ENCODE measurements around the gene ACE. TPM values are rescaled to one million over a fixed set of nuclear protein-coding genes. Genes with fewer than 3 reads are reported as not detected.

Gene ACE
- total and polyA plus RNA-seq, 2 experiments from 2014 or later, result 0.82 to 9.1 TPM

DNA sequence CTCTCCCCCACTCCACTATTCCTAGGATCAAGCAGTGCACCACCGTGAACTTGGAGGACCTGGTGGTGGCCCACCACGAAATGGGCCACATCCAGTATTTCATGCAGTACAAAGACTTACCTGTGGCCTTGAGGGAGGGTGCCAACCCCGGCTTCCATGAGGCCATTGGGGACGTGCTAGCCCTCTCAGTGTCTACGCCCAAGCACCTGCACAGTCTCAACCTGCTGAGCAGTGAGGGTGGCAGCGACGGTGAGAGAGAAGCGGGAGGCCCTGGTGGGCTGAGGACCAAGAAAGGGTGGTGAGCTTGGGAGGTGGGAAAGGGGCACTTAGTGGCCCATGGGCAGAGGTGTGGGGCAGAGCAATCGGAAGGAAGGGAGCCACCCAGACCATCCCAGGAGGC, 16.6 kb downstream of the ACE start (continued):
- TF ChIP-seq EZH2 (IDR thresholded peaks at IDR 0.05; ENCODE audit: low read depth, unreplicated experiment) (no peak), EZH2phosphoT487 (IDR thresholded peaks at IDR 0.05; ENCODE audit: unreplicated experiment) (no peak), NANOG (IDR thresholded peaks at IDR 0.05; ENCODE audit: borderline replicate concordance) (no peak)
- TF ChIP-seq, protein P1, sequence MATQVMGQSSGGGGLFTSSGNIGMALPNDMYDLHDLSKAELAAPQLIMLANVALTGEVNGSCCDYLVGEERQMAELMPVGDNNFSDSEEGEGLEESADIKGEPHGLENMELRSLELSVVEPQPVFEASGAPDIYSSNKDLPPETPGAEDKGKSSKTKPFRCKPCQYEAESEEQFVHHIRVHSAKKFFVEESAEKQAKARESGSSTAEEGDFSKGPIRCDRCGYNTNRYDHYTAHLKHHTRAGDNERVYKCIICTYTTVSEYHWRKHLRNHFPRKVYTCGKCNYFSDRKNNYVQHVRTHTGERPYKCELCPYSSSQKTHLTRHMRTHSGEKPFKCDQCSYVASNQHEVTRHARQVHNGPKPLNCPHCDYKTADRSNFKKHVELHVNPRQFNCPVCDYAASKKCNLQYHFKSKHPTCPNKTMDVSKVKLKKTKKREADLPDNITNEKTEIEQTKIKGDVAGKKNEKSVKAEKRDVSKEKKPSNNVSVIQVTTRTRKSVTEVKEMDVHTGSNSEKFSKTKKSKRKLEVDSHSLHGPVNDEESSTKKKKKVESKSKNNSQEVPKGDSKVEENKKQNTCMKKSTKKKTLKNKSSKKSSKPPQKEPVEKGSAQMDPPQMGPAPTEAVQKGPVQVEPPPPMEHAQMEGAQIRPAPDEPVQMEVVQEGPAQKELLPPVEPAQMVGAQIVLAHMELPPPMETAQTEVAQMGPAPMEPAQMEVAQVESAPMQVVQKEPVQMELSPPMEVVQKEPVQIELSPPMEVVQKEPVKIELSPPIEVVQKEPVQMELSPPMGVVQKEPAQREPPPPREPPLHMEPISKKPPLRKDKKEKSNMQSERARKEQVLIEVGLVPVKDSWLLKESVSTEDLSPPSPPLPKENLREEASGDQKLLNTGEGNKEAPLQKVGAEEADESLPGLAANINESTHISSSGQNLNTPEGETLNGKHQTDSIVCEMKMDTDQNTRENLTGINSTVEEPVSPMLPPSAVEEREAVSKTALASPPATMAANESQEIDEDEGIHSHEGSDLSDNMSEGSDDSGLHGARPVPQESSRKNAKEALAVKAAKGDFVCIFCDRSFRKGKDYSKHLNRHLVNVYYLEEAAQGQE (IDR thresholded peaks at IDR 0.05; ENCODE audit: unreplicated experiment), result no peak

DNA sequence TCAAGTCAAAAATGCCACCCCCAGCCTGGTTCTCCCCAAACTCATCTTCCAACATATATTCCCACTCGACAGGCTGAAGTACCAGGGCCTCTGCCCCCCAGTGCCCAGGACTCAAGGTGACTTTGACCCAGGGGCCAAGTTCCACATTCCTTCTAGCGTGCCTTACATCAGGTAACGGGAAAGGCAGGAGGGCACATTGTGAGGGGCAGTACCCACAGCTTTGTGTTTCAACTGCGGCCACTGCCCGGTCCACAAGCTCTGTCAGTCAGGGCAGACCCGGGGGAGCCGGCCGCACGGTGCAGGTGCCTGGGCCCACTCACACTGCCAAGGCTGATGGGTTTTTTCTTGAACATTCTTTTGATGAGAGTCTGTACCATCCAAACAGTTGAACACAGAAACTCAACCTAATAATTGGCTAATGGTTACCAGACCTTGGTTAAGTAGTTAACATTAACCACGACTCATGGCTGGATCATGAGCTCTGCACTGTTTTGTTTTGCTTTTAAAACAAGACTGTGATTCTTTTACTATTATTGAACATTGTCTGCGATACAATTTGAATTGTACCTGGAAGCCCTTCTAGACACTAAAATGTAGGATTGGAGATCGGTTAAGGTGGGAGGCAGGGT, 17.6 kb downstream of the ACE start:
- DNase-seq (ENCODE audit: low spot score) (no peak), ATAC-seq (no peak)
- Mint-ChIP-seq H3K4me1 (peaks cover 14% of the 10 kb centered on the region; the same call in 2 of the 3 replicates), H3K27me3 (ENCODE audit: insufficient read depth, low read depth, poor library complexity) (peaks cover 2% of the 10 kb centered on the region), H3K9me3 (no peaks in the 10 kb centered on the region), H3K27ac (no peak overlapping the region), H3K4me3 (no peak overlapping the region), H3K36me3 (ENCODE audit: low read depth) (no peaks in the 10 kb centered on the region; the same call in 2 of the 3 replicates)
- no peaks in the 10 kb centered on the region for H3K9me2 ChIP-seq (ENCODE audit: insufficient read depth)
- no peaks in the 10 kb centered on the region for H3F3A ChIP-seq (replicated peaks; ENCODE audit: low read depth)
- H3K4me3 ChIP-seq, result no peak overlapping the region
- H3K27me3 ChIP-seq (ENCODE audit: insufficient read depth), result no peaks in the 10 kb centered on the region
- H3K27ac ChIP-seq (ENCODE audit: low read depth), result no peak overlapping the region
- H4K20me1 ChIP-seq (replicated peaks; ENCODE audit: insufficient read depth), result no peaks in the 10 kb centered on the region
- no peaks in the 10 kb centered on the region for H3K79me2 ChIP-seq (replicated peaks; ENCODE audit: insufficient read depth)
- H3K4me1 ChIP-seq (ENCODE audit: insufficient read depth), result no peaks in the 10 kb centered on the region
- H2AFZ ChIP-seq, result no peak overlapping the region
- no peaks in the 10 kb centered on the region for H3K36me3 ChIP-seq (ENCODE audit: insufficient read depth)
- no peak overlapping the region for H3K4me2 ChIP-seq
- TF ChIP-seq JUNB (IDR thresholded peaks at IDR 0.05; ENCODE audit: unreplicated experiment) (no peak), EZH2 (IDR thresholded peaks at IDR 0.05; ENCODE audit: low read depth, unreplicated experiment) (no peak), EZH2phosphoT487 (IDR thresholded peaks at IDR 0.05; ENCODE audit: unreplicated experiment) (no peak), STAT1 (IDR thresholded peaks at IDR 0.05; ENCODE audit: unreplicated experiment) (no peak), CREB1 (CRISPR knock-in tag; IDR thresholded peaks at IDR 0.05; ENCODE audit: low read depth) (no peak), NANOG (IDR thresholded peaks at IDR 0.05; ENCODE audit: borderline replicate concordance) (no peak), ZNF114 (CRISPR knock-in tag; IDR thresholded peaks at IDR 0.05) (no peak)
- TF ChIP-seq, protein P2, sequence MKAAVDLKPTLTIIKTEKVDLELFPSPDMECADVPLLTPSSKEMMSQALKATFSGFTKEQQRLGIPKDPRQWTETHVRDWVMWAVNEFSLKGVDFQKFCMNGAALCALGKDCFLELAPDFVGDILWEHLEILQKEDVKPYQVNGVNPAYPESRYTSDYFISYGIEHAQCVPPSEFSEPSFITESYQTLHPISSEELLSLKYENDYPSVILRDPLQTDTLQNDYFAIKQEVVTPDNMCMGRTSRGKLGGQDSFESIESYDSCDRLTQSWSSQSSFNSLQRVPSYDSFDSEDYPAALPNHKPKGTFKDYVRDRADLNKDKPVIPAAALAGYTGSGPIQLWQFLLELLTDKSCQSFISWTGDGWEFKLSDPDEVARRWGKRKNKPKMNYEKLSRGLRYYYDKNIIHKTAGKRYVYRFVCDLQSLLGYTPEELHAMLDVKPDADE (IDR thresholded peaks at IDR 0.05), result no peak
- TF ChIP-seq, protein P3, sequence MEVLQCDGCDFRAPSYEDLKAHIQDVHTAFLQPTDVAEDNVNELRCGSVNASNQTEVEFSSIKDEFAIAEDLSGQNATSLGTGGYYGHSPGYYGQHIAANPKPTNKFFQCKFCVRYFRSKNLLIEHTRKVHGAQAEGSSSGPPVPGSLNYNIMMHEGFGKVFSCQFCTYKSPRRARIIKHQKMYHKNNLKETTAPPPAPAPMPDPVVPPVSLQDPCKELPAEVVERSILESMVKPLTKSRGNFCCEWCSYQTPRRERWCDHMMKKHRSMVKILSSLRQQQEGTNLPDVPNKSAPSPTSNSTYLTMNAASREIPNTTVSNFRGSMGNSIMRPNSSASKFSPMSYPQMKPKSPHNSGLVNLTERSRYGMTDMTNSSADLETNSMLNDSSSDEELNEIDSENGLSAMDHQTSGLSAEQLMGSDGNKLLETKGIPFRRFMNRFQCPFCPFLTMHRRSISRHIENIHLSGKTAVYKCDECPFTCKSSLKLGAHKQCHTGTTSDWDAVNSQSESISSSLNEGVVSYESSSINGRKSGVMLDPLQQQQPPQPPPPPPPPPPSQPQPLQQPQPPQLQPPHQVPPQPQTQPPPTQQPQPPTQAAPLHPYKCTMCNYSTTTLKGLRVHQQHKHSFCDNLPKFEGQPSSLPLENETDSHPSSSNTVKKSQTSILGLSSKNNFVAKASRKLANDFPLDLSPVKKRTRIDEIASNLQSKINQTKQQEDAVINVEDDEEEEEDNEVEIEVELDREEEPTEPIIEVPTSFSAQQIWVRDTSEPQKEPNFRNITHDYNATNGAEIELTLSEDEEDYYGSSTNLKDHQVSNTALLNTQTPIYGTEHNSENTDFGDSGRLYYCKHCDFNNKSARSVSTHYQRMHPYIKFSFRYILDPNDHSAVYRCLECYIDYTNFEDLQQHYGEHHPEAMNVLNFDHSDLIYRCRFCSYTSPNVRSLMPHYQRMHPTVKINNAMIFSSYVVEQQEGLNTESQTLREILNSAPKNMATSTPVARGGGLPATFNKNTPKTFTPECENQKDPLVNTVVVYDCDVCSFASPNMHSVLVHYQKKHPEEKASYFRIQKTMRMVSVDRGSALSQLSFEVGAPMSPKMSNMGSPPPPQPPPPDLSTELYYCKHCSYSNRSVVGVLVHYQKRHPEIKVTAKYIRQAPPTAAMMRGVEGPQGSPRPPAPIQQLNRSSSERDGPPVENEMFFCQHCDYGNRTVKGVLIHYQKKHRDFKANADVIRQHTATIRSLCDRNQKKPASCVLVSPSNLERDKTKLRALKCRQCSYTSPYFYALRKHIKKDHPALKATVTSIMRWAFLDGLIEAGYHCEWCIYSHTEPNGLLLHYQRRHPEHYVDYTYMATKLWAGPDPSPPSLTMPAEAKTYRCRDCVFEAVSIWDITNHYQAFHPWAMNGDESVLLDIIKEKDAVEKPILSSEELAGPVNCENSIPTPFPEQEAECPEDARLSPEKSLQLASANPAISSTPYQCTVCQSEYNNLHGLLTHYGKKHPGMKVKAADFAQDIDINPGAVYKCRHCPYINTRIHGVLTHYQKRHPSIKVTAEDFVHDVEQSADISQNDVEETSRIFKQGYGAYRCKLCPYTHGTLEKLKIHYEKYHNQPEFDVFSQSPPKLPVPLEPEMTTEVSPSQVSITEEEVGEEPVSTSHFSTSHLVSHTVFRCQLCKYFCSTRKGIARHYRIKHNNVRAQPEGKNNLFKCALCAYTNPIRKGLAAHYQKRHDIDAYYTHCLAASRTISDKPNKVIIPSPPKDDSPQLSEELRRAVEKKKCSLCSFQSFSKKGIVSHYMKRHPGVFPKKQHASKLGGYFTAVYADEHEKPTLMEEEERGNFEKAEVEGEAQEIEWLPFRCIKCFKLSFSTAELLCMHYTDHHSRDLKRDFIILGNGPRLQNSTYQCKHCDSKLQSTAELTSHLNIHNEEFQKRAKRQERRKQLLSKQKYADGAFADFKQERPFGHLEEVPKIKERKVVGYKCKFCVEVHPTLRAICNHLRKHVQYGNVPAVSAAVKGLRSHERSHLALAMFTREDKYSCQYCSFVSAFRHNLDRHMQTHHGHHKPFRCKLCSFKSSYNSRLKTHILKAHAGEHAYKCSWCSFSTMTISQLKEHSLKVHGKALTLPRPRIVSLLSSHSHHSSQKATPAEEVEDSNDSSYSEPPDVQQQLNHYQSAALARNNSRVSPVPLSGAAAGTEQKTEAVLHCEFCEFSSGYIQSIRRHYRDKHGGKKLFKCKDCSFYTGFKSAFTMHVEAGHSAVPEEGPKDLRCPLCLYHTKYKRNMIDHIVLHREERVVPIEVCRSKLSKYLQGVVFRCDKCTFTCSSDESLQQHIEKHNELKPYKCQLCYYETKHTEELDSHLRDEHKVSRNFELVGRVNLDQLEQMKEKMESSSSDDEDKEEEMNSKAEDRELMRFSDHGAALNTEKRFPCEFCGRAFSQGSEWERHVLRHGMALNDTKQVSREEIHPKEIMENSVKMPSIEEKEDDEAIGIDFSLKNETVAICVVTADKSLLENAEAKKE (CRISPR knock-in tag; IDR thresholded peaks at IDR 0.05), result no peak
- TF ChIP-seq, protein P4, sequence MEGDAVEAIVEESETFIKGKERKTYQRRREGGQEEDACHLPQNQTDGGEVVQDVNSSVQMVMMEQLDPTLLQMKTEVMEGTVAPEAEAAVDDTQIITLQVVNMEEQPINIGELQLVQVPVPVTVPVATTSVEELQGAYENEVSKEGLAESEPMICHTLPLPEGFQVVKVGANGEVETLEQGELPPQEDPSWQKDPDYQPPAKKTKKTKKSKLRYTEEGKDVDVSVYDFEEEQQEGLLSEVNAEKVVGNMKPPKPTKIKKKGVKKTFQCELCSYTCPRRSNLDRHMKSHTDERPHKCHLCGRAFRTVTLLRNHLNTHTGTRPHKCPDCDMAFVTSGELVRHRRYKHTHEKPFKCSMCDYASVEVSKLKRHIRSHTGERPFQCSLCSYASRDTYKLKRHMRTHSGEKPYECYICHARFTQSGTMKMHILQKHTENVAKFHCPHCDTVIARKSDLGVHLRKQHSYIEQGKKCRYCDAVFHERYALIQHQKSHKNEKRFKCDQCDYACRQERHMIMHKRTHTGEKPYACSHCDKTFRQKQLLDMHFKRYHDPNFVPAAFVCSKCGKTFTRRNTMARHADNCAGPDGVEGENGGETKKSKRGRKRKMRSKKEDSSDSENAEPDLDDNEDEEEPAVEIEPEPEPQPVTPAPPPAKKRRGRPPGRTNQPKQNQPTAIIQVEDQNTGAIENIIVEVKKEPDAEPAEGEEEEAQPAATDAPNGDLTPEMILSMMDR (conservative IDR thresholded peaks at IDR 0.05; ENCODE audit: low read depth in 2 of 2), result no peak
